Gastroesophageal sphincter (tissue), 4 donors: ENCODE measurements around the gene EEF1AKMT1. TPM values are rescaled to one million over a fixed set of nuclear protein-coding genes. Genes with fewer than 3 reads are reported as not detected.
"Not testable (repeated sequence)": the region's sequence is repeated elsewhere in the genome, so short reads cannot be mapped to it uniquely, and the experiment has no call there.

Experiments
- ATAC-seq: fragments of 150-250 bp; one replicate; pipeline ENCODE4 v1.9.1; 2016; ENCODE audit warnings: mild to moderate bottlenecking, moderate library complexity
- H3K27ac ChIP-seq, 4 donors: fragments of 200-600 bp; sonication (generic) in 3 of 4; 1 replicate in 3 of 4; 2 replicates in 1 of 4; pipeline ENCODE4 v1.5.1; 2016 to 2019
- H3K27me3 ChIP-seq: fragments of 200-600 bp; sonication (generic); one replicate; pipeline ENCODE4 v1.5.1; 2019
- H3K36me3 ChIP-seq, 2 donors: fragments of 200-600 bp; sonication (generic); one replicate each; pipeline ENCODE4 v1.5.1; 2019; ENCODE audit warnings: control low read depth in 1 of 2
- H3K4me1 ChIP-seq, 3 donors: fragments of 200-600 bp; sonication (generic); 1 replicate in 2 of 3; 2 replicates in 1 of 3; pipeline ENCODE4 v1.5.1; 2016 to 2019; ENCODE audit warnings: control low read depth in 2 of 3
- H3K4me3 ChIP-seq, 2 donors: fragments of 200-600 bp; sonication (generic); one replicate each; pipeline ENCODE4 v1.5.1; 2019; ENCODE audit warnings: mild to moderate bottlenecking in 1 of 2, moderate library complexity in 1 of 2
- H3K9me3 ChIP-seq, 3 donors: fragments of 200-600 bp; sonication (generic); one replicate each; pipeline ENCODE4 v1.5.1; 2017 to 2019; ENCODE audit warnings: control low read depth in 2 of 3
- EP300 ChIP-seq: sonication (generic); formaldehyde crosslinking; IDR thresholded peaks from one replicate; pipeline ENCODE4 v1.6.1; 2017; ENCODE audit warnings: antibody characterized with exemption, mild to moderate bottlenecking
- POLR2A ChIP-seq, 2 donors: fragments of 450-650 bp; IDR thresholded peaks; one replicate each; pipeline ENCODE4 v1.6.1; 2017; ENCODE audit warnings: antibody characterized with exemption in 2 of 2, mild to moderate bottlenecking in 2 of 2, moderate library complexity in 1 of 2
- POLR2AphosphoS5 ChIP-seq: sonication (generic); formaldehyde crosslinking; IDR thresholded peaks from one replicate; pipeline ENCODE4 v1.6.1; 2017; ENCODE audit warnings: antibody characterized with exemption
- WGBS, 2 donors: methylation state at CpG; one replicate each; pipeline ENCODE4 v1.1.5; 2018; ENCODE audit warnings: low coverage in 1 of 2; 5-methylcytosine and 5-hydroxymethylcytosine counted together
- total RNA-seq, 4 donors: library from RNA; depleted of rRNA; stranded (reverse); fragments of >200 nt; gene quantifications; one replicate each; pipeline ENCODE4 v1.1.0, GENCODE V29; 2016
- TF ChIP-seq, protein P1 (sequence below), 4 experiments: fragments of 200-600 bp in 2 of 4; fragments of 450-650 bp in 2 of 4; sonication (generic) in 1 of 4; IDR thresholded peaks; one replicate each; pipeline ENCODE4 v1.5.1; 2017 to 2019; ENCODE audit warnings: antibody characterized with exemption in 4 of 4, mild to moderate bottlenecking in 2 of 4, moderate library complexity in 2 of 4

Gene EEF1AKMT1
- total RNA-seq, 4 donors from 2014 or later: 13.5 to 39.2 (median 20.3) TPM

GRCh38 chr13:20686167-20686566 is 87.6 kb downstream of the EEF1AKMT1 start:
- Histone ChIP-seq H3K27me3 (no peaks in the 10 kb centered on the region), H3K27ac (no peak overlapping the region), H3K4me3 (no peak overlapping the region), H3K4me1 (no peaks in the 10 kb centered on the region), H3K36me3 (peaks cover 0 to 44% of the 10 kb centered on the region in 2 donors), H3K9me3 (no peaks in the 10 kb centered on the region)
- ATAC-seq: no peak
- WGBS, 2 donors: 86 to 93% methylated on average over 1 of the region's 1 CpG
- no peak for TF ChIP-seq POLR2A (IDR thresholded peaks at IDR 0.05)
- no peak for TF ChIP-seq EP300
- TF ChIP-seq POLR2AphosphoS5: no peak

- Histone ChIP-seq H3K4me3 (no peak overlapping the region), H3K27ac (no peak overlapping the region), H3K4me1 (no peaks in the 10 kb centered on the region), H3K36me3 (peaks cover 0 to 49% of the 10 kb centered on the region in 2 donors), H3K9me3 (no peaks in the 10 kb centered on the region), H3K27me3 (no peaks in the 10 kb centered on the region)
- 67% methylated on average over 6 of the region's 6 CpGs; no CpG with 5 or more reads in 1 of the 2 donors for WGBS, 2 donors
- no peak for TF ChIP-seq POLR2AphosphoS5
- no peak for ATAC-seq
These were observed 88.7 kb downstream of the EEF1AKMT1 start for GRCh38 chr13:20685092-20685491.

DNA sequence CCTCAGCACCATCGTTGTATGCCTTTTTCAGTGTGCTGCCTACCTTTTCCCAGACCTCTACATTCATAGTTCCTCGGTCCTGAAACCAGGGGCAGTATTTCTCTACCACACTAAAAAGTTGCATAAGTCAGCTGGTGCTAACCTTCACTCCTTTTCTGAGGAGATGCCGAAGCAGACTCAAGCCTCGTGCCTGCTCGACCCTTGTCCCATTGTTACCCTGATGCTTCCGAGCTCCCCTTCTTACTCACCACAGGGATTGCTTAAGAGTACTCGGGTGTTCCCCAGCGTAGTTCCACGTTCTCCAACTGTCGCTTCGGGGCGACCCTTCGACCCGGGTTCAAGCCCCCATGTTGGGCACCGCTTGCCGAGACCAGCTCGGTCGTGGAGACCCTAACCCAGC is 89.2 kb downstream of the EEF1AKMT1 start:
- Histone ChIP-seq H3K27me3 (no peaks in the 10 kb centered on the region), H3K4me1 (no peaks in the 10 kb centered on the region), H3K36me3 (peaks cover 0 to 52% of the 10 kb centered on the region in 2 donors), H3K27ac (no peak overlapping the region), H3K4me3 (no peak overlapping the region), H3K9me3 (no peaks in the 10 kb centered on the region)
- TF ChIP-seq POLR2A (IDR thresholded peaks at IDR 0.05) (no peak), POLR2AphosphoS5 (no peak), EP300 (no peak)
- TF ChIP-seq, protein P1, sequence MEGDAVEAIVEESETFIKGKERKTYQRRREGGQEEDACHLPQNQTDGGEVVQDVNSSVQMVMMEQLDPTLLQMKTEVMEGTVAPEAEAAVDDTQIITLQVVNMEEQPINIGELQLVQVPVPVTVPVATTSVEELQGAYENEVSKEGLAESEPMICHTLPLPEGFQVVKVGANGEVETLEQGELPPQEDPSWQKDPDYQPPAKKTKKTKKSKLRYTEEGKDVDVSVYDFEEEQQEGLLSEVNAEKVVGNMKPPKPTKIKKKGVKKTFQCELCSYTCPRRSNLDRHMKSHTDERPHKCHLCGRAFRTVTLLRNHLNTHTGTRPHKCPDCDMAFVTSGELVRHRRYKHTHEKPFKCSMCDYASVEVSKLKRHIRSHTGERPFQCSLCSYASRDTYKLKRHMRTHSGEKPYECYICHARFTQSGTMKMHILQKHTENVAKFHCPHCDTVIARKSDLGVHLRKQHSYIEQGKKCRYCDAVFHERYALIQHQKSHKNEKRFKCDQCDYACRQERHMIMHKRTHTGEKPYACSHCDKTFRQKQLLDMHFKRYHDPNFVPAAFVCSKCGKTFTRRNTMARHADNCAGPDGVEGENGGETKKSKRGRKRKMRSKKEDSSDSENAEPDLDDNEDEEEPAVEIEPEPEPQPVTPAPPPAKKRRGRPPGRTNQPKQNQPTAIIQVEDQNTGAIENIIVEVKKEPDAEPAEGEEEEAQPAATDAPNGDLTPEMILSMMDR (IDR thresholded peaks at IDR 0.05): no peak
- ATAC-seq: no peak
- 0 to 50% methylated on average over 1 to 2 of the region's 18 CpGs for WGBS, 2 donors

- Histone ChIP-seq H3K27ac (no peak overlapping the region), H3K4me3 (no peak overlapping the region), H3K4me1 (no peaks in the 10 kb centered on the region), H3K9me3 (no peaks in the 10 kb centered on the region), H3K36me3 (peaks cover 0 to 49% of the 10 kb centered on the region in 2 donors), H3K27me3 (no peaks in the 10 kb centered on the region)
- TF ChIP-seq EP300 (no peak), POLR2A (IDR thresholded peaks at IDR 0.05) (no peak), POLR2AphosphoS5 (no peak)
- TF ChIP-seq, protein P1 (IDR thresholded peaks at IDR 0.05): no peak
- WGBS, 2 donors: 89 to 100% methylated on average over 3 to 4 of the region's 4 CpGs
- no peak for ATAC-seq
These were observed 89.7 kb downstream of the EEF1AKMT1 start for GRCh38 chr13:20684041-20684440.

DNA sequence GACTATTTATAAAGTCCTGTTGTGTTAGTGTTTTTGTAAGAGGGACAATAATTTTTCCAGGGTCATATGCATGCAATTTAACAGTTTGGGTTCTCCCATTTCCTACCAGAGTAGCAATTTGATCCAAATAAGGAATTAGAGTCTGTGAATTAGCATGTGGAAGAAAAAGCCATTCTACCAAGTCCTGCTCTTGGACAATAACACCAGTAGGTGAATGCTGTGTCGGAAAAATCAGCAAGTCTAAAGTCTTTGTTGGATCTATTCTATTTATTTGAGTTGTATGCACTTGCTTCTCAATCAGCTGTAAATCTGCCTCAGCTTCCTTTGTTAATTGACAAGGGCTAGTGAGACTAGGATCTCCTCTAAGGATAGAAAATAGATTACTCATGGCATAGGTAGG is 91.7 kb downstream of the EEF1AKMT1 start:
- H3K36me3 ChIP-seq: peaks cover 0 to 38% of the 10 kb centered on the region in 2 donors
- H3K4me3 ChIP-seq: no peak overlapping the region
- TF ChIP-seq, protein P1 (IDR thresholded peaks at IDR 0.05): no peak
- TF ChIP-seq EP300 (no peak), POLR2AphosphoS5 (no peak), POLR2A (IDR thresholded peaks at IDR 0.05) (no peak)
- no peak for ATAC-seq
- H3K4me1 ChIP-seq: no peaks in the 10 kb centered on the region
- no peaks in the 10 kb centered on the region for H3K9me3 ChIP-seq
- 100% methylated on average over 1 of the region's 1 CpG for WGBS, 2 donors
- H3K27ac ChIP-seq: no peak overlapping the region
- H3K27me3 ChIP-seq: no peaks in the 10 kb centered on the region

- H3K27me3 ChIP-seq: not testable (repeated sequence)
These were observed 92.3 kb downstream of the EEF1AKMT1 start for GRCh38 chr13:20681481-20681880.

More at GRCh38 chr13:20681481-20681880, 92.3 kb downstream of the EEF1AKMT1 start:
- H3K36me3 ChIP-seq: peaks cover 0 to 38% of the 10 kb centered on the region in 2 donors
- H3K9me3 ChIP-seq, ATAC-seq, H3K4me3 ChIP-seq, H3K4me1 ChIP-seq, H3K27ac ChIP-seq: not testable (repeated sequence)
- WGBS, 2 donors: 52 to 91% methylated on average over 4 to 5 of the region's 5 CpGs
